HG03442 (cell line): ENCODE measurements around the gene ITIH5.

Experiments used
- ATAC-seq: cut with Tn5 transposase; IDR thresholded peaks from one replicate; pipeline ENCODE4 v1.9.1; 2021; ENCODE audit warnings: mild to moderate bottlenecking, moderate library complexity; ENCODE audit not compliant: unreplicated experiment

Gene ITIH5

DNA sequence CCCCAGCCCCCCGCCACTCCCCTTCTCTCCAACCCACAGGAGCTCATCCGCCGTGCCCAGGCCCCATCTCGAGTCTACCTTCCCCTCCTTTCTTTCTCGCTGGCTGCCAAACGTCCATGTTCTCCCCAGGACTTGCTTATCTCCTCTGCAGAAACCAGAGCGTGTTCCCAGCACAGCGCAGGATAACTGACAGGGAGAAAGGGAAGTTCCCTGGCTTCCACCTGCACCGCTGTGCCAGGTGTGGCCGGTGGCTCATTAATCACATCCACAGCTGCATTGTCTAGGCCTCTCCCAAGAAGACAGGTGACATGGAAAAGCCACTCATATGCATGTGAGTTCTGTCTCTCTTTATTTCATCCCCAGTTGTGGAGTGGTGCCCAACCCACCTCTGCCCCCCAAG, 113.2 kb downstream of the ITIH5 start:
- ATAC-seq, result no peak

DNA sequence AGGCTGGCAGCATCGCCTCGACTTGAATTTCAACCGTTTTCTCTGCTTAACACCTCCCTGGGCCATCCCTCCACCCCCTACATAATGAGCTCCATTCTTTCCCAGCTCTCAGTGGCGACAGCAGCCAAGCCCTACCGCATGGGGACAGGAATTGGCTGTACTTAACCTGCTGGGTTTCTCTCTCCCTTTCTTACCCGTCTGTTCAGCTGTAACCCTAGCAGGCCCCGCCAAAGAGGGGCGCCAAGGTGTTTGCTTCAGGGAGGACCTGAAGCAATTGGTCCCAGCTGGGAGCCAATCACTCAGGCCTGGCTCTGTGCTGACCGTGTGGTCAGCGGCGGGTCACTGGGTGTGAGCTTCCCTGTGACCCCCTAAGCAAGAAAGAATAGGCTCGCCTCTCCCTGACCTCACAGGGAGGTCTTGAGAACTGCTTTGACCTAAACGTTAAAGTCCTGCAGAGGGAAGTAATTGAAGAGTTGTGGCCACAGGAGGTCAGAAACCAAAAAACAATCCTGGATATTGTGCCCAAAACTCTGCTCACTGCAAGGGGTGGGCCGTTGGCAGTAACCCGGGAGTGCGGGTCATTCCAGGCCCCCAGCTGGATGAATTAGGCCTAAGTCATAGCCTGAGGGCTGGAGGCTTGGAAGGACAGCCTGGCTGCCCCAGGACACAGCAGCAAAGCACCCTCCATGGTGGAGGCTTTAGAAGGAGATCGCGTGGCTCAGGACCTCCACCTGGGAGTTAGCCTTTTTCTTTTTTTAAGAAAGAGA, 114.6 kb downstream of the ITIH5 start:
- no peak for ATAC-seq

- ATAC-seq, result no peak
Observed at GRCh38 chr10:7551289-7551688, 115.5 kb downstream of the ITIH5 start.

- ATAC-seq, result no peak
Observed at GRCh38 chr10:7550013-7550412, 116.8 kb downstream of the ITIH5 start.

- ATAC-seq, result no peak
Observed at GRCh38 chr10:7547829-7548228, 118.9 kb downstream of the ITIH5 start.

DNA sequence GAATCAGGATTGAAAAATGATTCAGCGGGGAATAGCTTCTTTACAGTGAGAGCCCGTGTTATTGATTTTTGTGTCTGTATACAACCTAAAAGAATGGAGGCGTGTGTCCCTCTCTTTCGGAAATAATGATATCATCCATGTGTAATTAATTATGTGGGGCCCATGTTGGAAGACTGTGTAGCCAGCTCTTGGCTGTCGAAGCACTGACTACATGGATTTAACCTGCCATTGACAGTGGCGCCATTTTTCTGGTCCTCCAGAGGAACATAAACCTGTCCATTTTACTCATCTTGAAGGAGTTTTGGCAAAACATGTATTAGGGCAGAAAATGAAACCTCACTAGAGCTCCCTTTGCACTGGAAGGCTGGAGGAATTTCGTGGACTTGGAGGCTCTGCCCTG, 119.6 kb downstream of the ITIH5 start:
- no peak for ATAC-seq

DNA sequence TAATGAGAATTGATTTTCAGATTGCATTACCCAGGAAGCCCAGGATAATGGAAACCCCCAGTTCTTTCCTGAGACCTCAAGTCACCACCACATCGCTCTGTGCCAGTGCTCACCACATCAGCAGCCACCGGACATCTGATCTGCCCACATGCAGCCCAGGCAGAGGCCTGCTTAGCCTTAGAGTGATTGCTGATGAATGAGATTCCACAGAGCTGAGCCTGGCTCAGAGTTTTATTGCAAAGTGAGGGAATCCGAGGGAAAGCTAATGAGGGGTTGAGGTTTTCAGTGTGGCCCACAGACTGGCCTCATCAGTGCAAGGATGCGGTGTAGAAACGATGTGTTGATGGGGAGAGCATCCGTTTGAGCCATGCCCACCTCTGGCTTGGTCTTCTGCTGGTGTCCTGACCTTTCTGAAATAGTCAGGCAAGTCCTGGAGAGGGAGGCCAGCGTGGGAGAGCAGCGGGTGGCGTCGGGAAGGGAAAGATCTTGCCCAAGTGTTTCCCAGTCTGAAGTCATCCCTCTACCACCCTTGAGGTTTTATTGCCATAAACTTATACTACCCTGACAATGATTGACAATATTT, 120.3 kb downstream of the ITIH5 start:
- no peak for ATAC-seq

- ATAC-seq, result no peak
Observed at GRCh38 chr10:7545792-7546191, 121.0 kb downstream of the ITIH5 start.

- ATAC-seq, result no peak
Observed at GRCh38 chr10:7545261-7545660, 121.5 kb downstream of the ITIH5 start.

DNA sequence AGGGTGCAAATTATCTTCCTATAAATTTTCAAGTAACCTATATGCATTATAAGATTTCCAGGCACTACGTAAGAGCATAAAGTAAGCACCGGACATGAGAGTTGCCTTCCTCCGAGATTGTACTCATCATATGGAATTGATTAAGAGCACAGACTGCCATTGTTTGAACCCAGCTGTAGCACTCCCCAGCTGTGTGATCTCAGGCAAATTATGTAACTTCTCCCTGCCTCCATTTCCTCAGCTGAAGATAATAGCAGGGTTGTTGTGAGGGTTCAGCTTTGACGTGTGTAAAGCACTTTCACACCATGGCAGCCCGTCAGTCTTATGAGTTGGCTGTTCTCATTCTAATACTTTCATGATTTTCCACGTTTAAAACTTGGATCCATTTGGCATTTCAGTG, 122.6 kb downstream of the ITIH5 start:
- no peak for ATAC-seq

DNA sequence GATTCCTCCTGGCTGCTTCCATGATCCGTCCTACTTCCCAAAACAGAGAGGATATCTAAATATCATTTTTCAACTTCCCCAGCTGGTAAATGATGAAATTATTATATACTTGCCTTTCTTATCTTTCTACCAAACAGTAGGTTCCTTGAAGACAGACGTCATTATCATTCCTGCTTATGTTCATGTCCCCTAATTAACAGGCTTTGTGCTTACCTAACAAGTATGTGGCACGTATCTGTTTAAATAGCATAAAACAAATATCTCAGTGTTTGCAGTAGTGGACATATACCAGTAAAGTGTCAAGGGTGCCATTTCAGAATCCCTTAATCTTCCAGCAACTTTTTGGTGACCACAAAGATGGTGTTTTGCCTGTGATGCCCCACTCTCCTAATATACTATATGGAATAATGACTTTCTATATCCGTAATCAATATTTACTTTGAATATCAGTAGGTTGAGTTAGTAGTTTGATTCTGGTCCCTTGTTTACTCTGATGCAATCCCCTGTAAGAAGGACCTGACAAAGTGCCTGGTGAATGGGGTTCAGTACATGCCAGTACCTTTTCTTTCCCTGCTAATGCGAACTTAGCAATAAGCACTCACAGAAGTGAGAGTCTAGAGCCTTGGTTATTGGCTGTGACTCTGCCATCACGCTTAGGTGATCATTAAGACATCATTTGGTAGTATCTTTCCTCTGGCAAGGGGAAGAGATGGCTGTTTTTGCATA, 124.4 kb downstream of the ITIH5 start:
- ATAC-seq, result no peak

- ATAC-seq, result no peak
Observed at GRCh38 chr10:7541137-7542087, 125.4 kb downstream of the ITIH5 start.

GRCh38 chr10:7538970-7539654, 127.7 kb downstream of the ITIH5 start:
- no peak for ATAC-seq

DNA sequence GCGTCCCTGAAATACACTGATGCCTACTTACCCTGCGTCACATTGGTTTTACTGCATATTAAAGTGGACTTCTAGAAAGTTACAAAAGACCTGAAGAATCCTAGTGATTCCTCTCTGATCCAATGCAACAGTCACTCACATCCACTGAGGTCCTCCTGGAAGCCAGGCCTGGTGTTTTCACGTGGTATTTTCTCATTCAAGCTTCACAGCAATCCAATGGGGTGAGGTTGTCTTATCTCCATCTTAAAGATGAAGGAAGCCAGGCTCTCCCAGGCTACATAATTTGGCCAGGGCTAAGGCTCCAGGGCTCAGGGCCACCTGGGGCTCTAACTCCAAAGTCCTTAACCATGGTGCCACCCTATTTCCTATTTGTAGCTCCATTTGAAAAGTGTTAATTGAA, 129.6 kb downstream of the ITIH5 start:
- no peak for ATAC-seq

DNA sequence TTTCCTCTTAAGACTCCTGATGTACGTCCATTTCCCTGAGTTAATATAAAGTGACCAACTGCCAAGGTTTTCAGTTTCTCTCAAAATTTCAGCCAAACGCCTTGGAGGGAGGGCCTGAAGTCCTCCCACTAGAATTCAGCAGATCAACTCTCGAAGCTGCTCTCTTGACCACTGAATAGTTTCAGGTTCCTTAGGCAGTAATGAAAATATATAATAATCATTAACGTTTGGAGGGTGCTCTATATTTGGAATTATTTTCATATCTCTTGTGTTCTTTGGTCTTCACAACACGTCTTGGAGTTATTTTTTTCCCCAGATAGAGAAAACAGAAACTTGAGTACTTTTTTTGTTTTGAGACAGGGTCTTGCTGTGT, 132.3 kb downstream of the ITIH5 start:
- no peak for ATAC-seq

DNA sequence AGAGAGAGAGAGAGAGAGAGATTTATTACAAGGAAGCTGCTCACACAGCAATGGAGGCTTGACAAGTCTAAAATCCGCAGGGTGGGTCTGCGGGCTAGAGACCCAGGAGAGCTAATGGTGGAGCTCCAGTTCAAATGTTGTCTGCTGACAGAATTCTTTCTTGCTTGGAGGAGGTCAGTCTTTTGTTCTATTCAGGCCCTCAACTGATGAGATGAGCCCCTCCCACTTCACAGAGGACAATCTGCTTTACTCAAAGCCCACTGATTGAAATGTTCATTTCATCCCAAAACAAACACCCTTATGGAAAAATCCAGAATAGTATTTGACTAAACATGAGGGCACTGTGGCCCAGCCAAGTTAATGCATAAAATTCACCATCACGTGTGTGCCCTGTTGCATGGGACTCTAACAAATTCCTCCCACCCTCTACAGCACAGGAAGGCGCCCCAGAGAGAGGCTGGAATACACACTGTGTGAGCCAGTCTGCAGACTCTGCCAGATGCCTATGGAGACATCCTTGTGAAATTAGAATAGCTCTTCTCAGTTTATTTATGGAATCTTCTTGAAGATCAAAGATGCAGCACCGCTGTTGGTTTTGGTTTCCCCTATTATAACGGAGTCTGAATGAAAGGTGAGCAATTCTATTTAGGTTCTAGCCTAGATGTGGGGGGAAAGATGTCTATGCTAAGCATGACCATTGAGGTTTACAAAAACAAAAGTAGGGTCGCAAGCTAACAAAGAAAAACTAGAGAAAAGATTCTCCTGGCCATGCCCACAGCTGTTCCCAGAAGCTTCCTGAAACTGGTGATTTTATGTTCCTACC, 132.9 kb downstream of the ITIH5 start:
- ATAC-seq, result no peak

- no peak for ATAC-seq
Observed at GRCh38 chr10:7532723-7533498, 133.9 kb downstream of the ITIH5 start.

- no peak for ATAC-seq
Observed at GRCh38 chr10:7529638-7530037, 137.1 kb downstream of the ITIH5 start.

DNA sequence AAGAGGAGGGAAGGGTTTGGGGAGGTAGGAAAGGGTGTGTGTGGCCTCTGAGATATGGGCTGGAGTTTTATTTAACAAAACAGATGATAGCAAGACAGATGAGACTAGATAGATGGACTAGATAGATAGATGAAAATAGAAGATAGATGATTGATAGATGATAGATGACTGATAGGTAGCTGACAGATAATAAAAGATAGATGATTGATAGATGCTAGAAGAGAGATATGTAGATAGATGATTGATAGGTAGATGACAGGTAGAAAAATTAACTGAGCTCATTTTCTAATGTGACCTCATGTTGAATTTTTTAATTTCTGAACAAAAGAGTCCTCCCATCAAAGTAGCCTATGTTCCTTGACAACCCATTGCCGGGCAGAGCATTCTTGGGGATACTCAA, 139.3 kb downstream of the ITIH5 start:
- no peak for ATAC-seq
